ENCODE data around the gene FGF2.

GRCh38 chr4:122833999-122834398, 7.4 kb downstream of the FGF2 start:
- TF ChIP-seq CTCF (IDR thresholded peaks at IDR 0.05), result no peak
- no peak for TF ChIP-seq EP300 (IDR thresholded peaks at IDR 0.05)

All from tibial nerve (tissue), 4 donors.